WTC11 (cell line): Measurements from ENCODE around the gene PACS1. TPM values are rescaled to one million over a fixed set of nuclear protein-coding genes. Genes with fewer than 3 reads are reported as not detected.

Experiments used
- ATAC-seq: fragments of 200-7000 bp; cut with Tn5 transposase; 2 replicates; pipeline ENCODE4 v1.10.0; 2021; ENCODE audit warnings: mild to moderate bottlenecking, moderate library complexity
- CTCF ChIA-PET: fragments of 300-600 bp; sonication (Branson Sonifier 250); formaldehyde crosslinking; loops from one replicate; lab custom pipeline; 2021; ENCODE audit warnings: antibody characterized with exemption; lab: Charles Lee
- POLR2A ChIA-PET: fragments of 350-600 bp; sonication (Branson Sonifier 250); formaldehyde crosslinking; loops from one replicate; lab custom pipeline; 2021; ENCODE audit warnings: antibody characterized with exemption; lab: Charles Lee
- DNase-seq: peaks from one replicate; pipeline ENCODE4 v3.0.0; 2021; ENCODE audit warnings: low spot score
- H3K27ac Mint-ChIP-seq: 2 replicates; pipeline ENCODE4 v1.8.0; 2021; ENCODE audit warnings: mixed read lengths
- H3K27me3 Mint-ChIP-seq: 2 replicates; pipeline ENCODE4 v1.8.0; 2021; ENCODE audit warnings: low read depth, mild to moderate bottlenecking, moderate library complexity, mixed read lengths
- H3K36me3 Mint-ChIP-seq: 2 replicates; pipeline ENCODE4 v1.8.0; 2021; ENCODE audit warnings: mixed read lengths
- H3K4me1 Mint-ChIP-seq: 2 replicates; pipeline ENCODE4 v1.8.0; 2022; ENCODE audit warnings: mixed read lengths
- H3K4me3 Mint-ChIP-seq: 2 replicates; pipeline ENCODE4 v1.8.0; 2021; ENCODE audit warnings: mild to moderate bottlenecking, moderate library complexity, mixed read lengths
- H3K9me3 Mint-ChIP-seq: 2 replicates; pipeline ENCODE4 v1.8.0; 2021; ENCODE audit warnings: mixed read lengths
- ATF1 ChIP-seq: sonication (generic); formaldehyde crosslinking; IDR thresholded peaks from 2 replicates; pipeline ENCODE4 v1.8.1; 2023; ENCODE audit warnings: mild to moderate bottlenecking, moderate library complexity, missing genetic modification reagents
- CBFB ChIP-seq: sonication (generic); formaldehyde crosslinking; IDR thresholded peaks from 2 replicates; pipeline ENCODE4 v1.8.1; 2022; ENCODE audit warnings: mild to moderate bottlenecking, low read depth, missing genetic modification reagents
- CTCF ChIP-seq: fragments of 200-600 bp; IDR thresholded peaks from 2 replicates; pipeline ENCODE4 v1.8.0; 2022; ENCODE audit warnings: antibody characterized with exemption
- ELF4 ChIP-seq: sonication (generic); formaldehyde crosslinking; IDR thresholded peaks from 2 replicates; pipeline ENCODE4 v1.8.1; 2022; ENCODE audit warnings: low read depth, mild to moderate bottlenecking, moderate library complexity, missing genetic modification reagents
- GABPB1 ChIP-seq: sonication (generic); formaldehyde crosslinking; IDR thresholded peaks from 2 replicates; pipeline ENCODE4 v1.8.1; 2023; ENCODE audit warnings: mild to moderate bottlenecking, missing genetic modification reagents
- GTF2I ChIP-seq: fragments of 250-450 bp; sonication (Bioruptor Pico); conservative IDR thresholded peaks from 2 replicates; pipeline ENCODE4 v1.4.0; 2021; ENCODE audit warnings: mild to moderate bottlenecking
- HMGXB4 ChIP-seq: sonication (generic); formaldehyde crosslinking; IDR thresholded peaks from 2 replicates; pipeline ENCODE4 v1.8.1; 2023; ENCODE audit warnings: mild to moderate bottlenecking, moderate library complexity, missing genetic modification reagents
- MAX ChIP-seq: sonication (generic); formaldehyde crosslinking; IDR thresholded peaks from 2 replicates; pipeline ENCODE4 v1.8.0; 2022; ENCODE audit warnings: mild to moderate bottlenecking, missing genetic modification reagents
- NFYB ChIP-seq: sonication (generic); formaldehyde crosslinking; conservative IDR thresholded peaks from 2 replicates; pipeline ENCODE4 v1.8.0; 2022; ENCODE audit warnings: low read depth, missing genetic modification reagents
- NR1H2 ChIP-seq: sonication (generic); formaldehyde crosslinking; IDR thresholded peaks from 2 replicates; pipeline ENCODE4 v1.9.0; 2021; ENCODE audit warnings: mild to moderate bottlenecking, moderate library complexity, missing genetic modification reagents
- SMAD4 ChIP-seq: sonication (generic); formaldehyde crosslinking; IDR thresholded peaks from 2 replicates; pipeline ENCODE4 v1.8.0; 2022; ENCODE audit warnings: mild to moderate bottlenecking, missing genetic modification reagents
- SOX15 ChIP-seq: fragments of 250-450 bp; sonication (Bioruptor Pico); IDR thresholded peaks from 2 replicates; pipeline ENCODE4 v1.9.0; 2021; ENCODE audit warnings: mild to moderate bottlenecking
- SP1 ChIP-seq: sonication (generic); formaldehyde crosslinking; conservative IDR thresholded peaks from 2 replicates; pipeline ENCODE4 v1.8.1; 2022; ENCODE audit warnings: missing genetic modification reagents
- TEAD4 ChIP-seq: sonication (generic); formaldehyde crosslinking; IDR thresholded peaks from 2 replicates; pipeline ENCODE4 v1.8.0; 2022; ENCODE audit warnings: mild to moderate bottlenecking, missing genetic modification reagents
- ZMAT4 ChIP-seq: fragments of 250-450 bp; sonication (Bioruptor Pico); IDR thresholded peaks from 2 replicates; pipeline ENCODE4 v1.9.0; 2021; ENCODE audit warnings: mild to moderate bottlenecking
- ZNF671 ChIP-seq: fragments of 250-450 bp; sonication (Bioruptor Pico); IDR thresholded peaks from 2 replicates; pipeline ENCODE4 v1.8.0; 2021; ENCODE audit warnings: mild to moderate bottlenecking
- total RNA-seq: library from RNA; stranded (reverse); gene quantifications from 3 replicates; pipeline ENCODE4 v1.2.3, GENCODE V29; 2021
- TF ChIP-seq, protein P1 (sequence below): sonication (generic); formaldehyde crosslinking; IDR thresholded peaks from 2 replicates; pipeline ENCODE4 v1.8.0; 2023; ENCODE audit warnings: missing genetic modification reagents, mild to moderate bottlenecking, borderline replicate concordance
- TF ChIP-seq, protein P2 (sequence below): sonication (generic); formaldehyde crosslinking; IDR thresholded peaks from 2 replicates; pipeline ENCODE4 v1.8.1; 2023; ENCODE audit warnings: mild to moderate bottlenecking, missing genetic modification reagents, moderate library complexity

PACS1 gene
- total RNA-seq, 1 experiment from 2014 or later = 34.8 TPM

DNA sequence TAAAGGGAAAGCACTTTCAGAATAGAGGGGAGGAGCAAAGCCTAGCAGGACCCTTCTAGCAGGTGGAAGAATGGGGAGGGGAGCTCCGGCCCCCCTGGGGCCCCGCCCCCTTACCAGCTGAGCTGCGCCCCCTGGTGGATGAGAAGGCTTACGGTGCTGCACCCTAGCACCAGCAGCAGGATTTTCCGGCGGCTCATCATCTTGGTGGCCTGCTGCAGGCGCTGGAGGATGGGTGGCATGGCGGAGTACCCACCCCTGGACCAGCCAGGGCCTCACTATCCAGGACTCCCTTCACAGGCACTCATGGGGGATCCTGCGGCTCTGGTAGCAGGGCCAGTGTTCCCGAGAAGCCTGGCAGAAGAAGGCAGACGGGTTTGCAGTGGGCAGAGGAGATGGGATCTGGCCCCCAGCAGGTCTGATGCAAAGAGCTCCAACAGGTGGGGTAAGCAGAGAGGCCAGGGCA lies 24.9 kb upstream of the PACS1 start:
- ChIA-PET POLR2A (no interaction called here), CTCF (interaction anchor here (0.5 to 3.3 kb wide), 64 partner anchors 8 to 536 kb away, joined by 3 to 48 read pairs (median 4); partner anchors contain the start of genes BANF1, CCDC85B, CFL1 and CST6)
- Mint-ChIP-seq H3K4me3 (no peak overlapping the region), H3K9me3 (no peaks in the 10 kb centered on the region), H3K4me1 (peaks cover 29% of the 10 kb centered on the region), H3K27me3 (no peaks in the 10 kb centered on the region), H3K27ac (no peak overlapping the region; the same call in 1 of the 2 replicates), H3K36me3 (peaks cover 33% of the 10 kb centered on the region)
- DNase-seq (peak; percentile 93), ATAC-seq (peak; percentile 78)
- TF ChIP-seq NFYB (CRISPR knock-in tag) = no peak
- TF ChIP-seq, protein P1, sequence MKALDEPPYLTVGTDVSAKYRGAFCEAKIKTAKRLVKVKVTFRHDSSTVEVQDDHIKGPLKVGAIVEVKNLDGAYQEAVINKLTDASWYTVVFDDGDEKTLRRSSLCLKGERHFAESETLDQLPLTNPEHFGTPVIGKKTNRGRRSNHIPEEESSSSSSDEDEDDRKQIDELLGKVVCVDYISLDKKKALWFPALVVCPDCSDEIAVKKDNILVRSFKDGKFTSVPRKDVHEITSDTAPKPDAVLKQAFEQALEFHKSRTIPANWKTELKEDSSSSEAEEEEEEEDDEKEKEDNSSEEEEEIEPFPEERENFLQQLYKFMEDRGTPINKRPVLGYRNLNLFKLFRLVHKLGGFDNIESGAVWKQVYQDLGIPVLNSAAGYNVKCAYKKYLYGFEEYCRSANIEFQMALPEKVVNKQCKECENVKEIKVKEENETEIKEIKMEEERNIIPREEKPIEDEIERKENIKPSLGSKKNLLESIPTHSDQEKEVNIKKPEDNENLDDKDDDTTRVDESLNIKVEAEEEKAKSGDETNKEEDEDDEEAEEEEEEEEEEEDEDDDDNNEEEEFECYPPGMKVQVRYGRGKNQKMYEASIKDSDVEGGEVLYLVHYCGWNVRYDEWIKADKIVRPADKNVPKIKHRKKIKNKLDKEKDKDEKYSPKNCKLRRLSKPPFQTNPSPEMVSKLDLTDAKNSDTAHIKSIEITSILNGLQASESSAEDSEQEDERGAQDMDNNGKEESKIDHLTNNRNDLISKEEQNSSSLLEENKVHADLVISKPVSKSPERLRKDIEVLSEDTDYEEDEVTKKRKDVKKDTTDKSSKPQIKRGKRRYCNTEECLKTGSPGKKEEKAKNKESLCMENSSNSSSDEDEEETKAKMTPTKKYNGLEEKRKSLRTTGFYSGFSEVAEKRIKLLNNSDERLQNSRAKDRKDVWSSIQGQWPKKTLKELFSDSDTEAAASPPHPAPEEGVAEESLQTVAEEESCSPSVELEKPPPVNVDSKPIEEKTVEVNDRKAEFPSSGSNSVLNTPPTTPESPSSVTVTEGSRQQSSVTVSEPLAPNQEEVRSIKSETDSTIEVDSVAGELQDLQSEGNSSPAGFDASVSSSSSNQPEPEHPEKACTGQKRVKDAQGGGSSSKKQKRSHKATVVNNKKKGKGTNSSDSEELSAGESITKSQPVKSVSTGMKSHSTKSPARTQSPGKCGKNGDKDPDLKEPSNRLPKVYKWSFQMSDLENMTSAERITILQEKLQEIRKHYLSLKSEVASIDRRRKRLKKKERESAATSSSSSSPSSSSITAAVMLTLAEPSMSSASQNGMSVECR = no peak
- no peak for TF ChIP-seq TEAD4 (CRISPR knock-in tag)
- TF ChIP-seq HMGXB4 (CRISPR knock-in tag) = 0 out of 2 replicates have a peak, but pooled peaks have one; percentile 47
- no peak for TF ChIP-seq SMAD4 (CRISPR knock-in tag)
- peak; percentile 98 for TF ChIP-seq CTCF
- no peak for TF ChIP-seq ELF4 (CRISPR knock-in tag)
- no peak for TF ChIP-seq ZNF671 (CRISPR knock-in tag)
- no peak for TF ChIP-seq ZMAT4 (CRISPR knock-in tag)
- TF ChIP-seq GABPB1 = no peak
- no peak for TF ChIP-seq SOX15 (CRISPR knock-in tag)
- TF ChIP-seq GTF2I = no peak
- TF ChIP-seq, protein P2, sequence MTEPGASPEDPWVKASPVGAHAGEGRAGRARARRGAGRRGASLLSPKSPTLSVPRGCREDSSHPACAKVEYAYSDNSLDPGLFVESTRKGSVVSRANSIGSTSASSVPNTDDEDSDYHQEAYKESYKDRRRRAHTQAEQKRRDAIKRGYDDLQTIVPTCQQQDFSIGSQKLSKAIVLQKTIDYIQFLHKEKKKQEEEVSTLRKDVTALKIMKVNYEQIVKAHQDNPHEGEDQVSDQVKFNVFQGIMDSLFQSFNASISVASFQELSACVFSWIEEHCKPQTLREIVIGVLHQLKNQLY (CRISPR knock-in tag) = no peak
- TF ChIP-seq CBFB (CRISPR knock-in tag) = no peak
- TF ChIP-seq MAX (CRISPR knock-in tag) = 0 out of 2 replicates have a peak, but pooled peaks have one; percentile 38
- no peak for TF ChIP-seq ATF1 (CRISPR knock-in tag)
- peak; percentile 88 for TF ChIP-seq SP1 (CRISPR knock-in tag)
- no peak for TF ChIP-seq NR1H2 (CRISPR knock-in tag)
